SU-DHL-6 (cell line): ENCODE results near the gene HCAR3.
"Not testable (repeated sequence)": the region's sequence is repeated elsewhere in the genome, so short reads cannot be mapped to it uniquely, and the experiment has no call there.

Experiments
- CTCF ChIP-seq: fragments of 200-600 bp; sonication (generic); IDR thresholded peaks from one replicate; pipeline ENCODE4 v1.5.1; 2017; ENCODE audit warnings: antibody characterized with exemption, mild to moderate bottlenecking, low read length, moderate library complexity; ENCODE audit not compliant: insufficient read depth, poor library complexity, severe bottlenecking
- EZH2phosphoT487 ChIP-seq: fragments of 200-600 bp; sonication (generic), shearing (Covaris generic); conservative IDR thresholded peaks from 2 replicates; pipeline ENCODE4 v1.6.1; 2018; ENCODE audit warnings: mild to moderate bottlenecking, antibody characterized with exemption, low read length, moderate library complexity, mixed read lengths

DNA sequence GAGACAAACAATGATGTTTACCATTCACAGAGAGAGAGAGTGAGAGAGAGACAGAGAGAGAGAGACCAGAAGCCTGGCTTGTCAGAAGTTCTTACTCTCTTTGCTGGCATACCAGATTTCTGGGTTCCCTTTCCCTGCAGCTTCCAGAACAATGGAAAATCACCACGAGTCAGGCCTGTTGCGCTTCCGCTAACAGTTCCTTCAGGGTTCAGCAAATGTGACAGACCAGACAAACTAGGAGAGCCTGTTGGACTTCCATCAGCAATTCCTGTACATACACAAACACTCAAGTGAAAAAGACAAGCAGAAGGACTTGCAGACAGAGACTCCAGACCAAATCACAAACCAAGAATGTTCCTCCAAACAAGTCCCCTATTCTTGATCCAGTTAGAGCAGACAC, 7.3 kb downstream of the HCAR3 start:
- TF ChIP-seq CTCF, EZH2phosphoT487: not testable (repeated sequence)
